ENCODE measurements around the gene LRP1B.

Gene LRP1B

DNA sequence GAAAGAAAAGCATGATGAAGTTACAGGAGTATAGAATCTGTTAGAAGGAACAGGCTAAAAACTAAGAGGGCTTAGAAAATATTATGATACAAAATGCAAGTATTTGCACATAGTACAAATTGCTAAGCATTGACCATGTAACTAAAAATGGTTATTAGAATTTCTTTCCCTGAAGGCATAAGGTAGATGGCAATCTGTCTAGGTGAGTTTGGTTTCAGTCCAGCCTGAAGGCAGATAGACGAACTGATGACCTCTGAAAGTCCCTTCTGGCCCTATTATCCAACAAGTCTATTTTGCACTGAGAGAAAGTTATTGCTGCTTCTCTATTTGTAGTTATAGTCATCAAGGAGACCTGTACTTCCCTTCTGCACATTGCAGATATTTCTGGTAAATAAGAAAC lies 663.5 kb downstream of the LRP1B start:
- no peak for TF ChIP-seq CTCF (IDR thresholded peaks at IDR 0.05; ENCODE audit: low read depth, low read length)
- DNase-seq (ENCODE audit: extremely low read depth, low read depth), result no peak

- no peak for TF ChIP-seq CTCF (IDR thresholded peaks at IDR 0.05; ENCODE audit: low read depth, low read length)
- DNase-seq (ENCODE audit: extremely low read depth, low read depth), result no peak
Observed at GRCh38 chr2:141464995-141465394, 665.8 kb downstream of the LRP1B start.

- TF ChIP-seq CTCF (IDR thresholded peaks at IDR 0.05; ENCODE audit: low read depth, low read length), result no peak
Observed at GRCh38 chr2:141458351-141458750, 672.5 kb downstream of the LRP1B start.

DNA sequence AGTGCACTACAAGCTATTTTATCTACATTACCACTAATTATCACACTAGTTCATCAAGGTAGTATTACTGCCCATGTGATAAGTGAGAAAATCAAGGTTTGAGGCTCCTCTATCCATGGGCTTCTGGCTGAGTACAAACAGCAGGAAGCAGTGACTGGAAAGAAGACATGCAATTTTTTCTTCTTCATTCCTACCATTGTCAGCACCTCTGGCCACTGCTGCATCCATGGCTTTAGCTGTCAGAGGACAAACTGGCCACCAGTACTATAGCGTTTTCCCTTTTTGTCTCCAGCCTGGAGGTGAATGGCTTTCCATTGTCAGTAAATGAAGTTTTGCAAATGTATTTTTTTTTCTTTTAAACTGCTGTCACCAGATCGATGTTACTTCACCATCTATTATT lies 674.9 kb downstream of the LRP1B start:
- DNase-seq (ENCODE audit: extremely low read depth, low read depth), result no peak
- TF ChIP-seq CTCF (IDR thresholded peaks at IDR 0.05; ENCODE audit: low read depth, low read length), result no peak

More at GRCh38 chr2:141458351-141458750, 672.5 kb downstream of the LRP1B start:
- no peak for DNase-seq (ENCODE audit: extremely low read depth, low read depth)

DNA sequence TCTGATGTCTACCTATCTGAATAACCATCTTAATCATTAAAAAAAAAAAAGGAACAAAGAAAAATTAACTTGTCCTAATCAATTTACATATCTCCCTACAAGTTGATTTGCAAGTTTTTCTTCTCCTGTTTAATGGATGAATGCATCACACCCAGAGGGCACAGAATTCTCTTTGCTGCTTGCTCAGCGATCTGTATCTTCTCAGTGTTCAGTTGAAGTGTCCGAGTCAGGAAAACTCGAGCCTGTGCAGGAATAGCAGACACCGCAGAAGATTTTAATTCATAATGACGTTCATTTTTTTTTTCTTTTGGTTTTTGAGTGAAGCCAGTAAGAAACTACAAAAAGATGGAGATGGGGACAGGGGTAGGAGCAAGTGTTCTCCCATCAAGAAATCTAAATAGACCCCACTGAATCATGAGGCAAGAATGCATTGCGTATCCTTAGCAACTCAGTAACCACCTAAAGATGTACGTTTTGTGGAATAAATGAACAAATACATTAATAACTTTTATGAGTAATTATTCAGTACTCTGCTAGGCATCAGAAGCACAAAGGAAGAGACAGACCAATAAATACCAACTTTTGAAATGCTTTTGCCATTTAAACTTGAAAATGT lies 675.5 kb downstream of the LRP1B start:
- no peak for TF ChIP-seq CTCF (IDR thresholded peaks at IDR 0.05; ENCODE audit: low read depth, low read length)
- no peak for DNase-seq (ENCODE audit: extremely low read depth, low read depth)

DNA sequence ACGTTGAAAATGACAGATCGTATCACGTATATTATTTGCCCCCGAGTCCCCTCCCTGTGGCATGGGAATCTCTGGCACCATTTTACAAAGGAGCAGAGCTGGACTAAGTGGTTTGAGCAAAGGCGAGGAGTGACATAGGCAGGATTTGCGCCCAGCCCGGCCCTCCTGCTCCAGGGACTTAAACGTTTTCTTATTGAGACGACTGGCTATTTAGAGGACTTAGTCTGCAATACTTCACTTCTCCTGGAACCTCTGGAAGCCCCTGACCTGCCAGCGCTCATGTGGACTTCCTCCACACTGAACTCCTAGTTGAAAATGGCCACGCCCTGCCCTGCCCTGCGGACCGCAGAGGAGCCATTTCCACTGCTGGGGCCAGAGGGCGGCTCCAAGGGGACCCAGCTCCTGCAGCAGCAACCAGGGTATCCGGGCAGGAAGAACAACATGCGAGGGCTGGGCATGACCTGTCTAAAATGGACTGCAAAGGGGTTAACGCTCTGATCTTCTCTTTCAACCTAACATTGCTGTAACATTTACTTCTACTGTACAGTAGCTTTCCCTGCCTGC lies 690.7 kb downstream of the LRP1B start:
- no peak for TF ChIP-seq CTCF (IDR thresholded peaks at IDR 0.05; ENCODE audit: low read depth, low read length)
- no peak for DNase-seq (ENCODE audit: extremely low read depth, low read depth)

DNA sequence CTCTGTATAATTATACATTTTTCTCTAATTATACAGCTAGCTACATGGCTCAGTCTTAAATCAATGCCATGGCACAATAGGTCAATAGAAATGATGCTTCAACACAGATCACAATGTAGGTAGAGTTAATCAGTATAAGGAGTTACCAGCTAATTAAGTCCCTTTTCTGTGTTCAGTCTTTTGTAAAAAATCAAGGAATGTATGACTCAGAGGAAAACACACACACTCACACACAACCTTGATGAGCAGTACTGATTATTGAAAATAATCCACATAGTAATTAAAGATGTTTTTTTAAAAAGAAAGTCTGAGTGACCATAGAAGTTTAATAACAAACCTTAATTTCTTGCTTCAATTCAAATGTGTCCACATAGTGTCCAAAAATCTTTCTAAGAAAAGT lies 691.3 kb downstream of the LRP1B start:
- DNase-seq (ENCODE audit: extremely low read depth, low read depth), result no peak
- TF ChIP-seq CTCF (IDR thresholded peaks at IDR 0.05; ENCODE audit: low read depth, low read length), result no peak

Data from AG09319 (cell line).